AG04449 (cell line): Measurements from ENCODE around the gene MYO5C.

ENCODE experiments used
- CTCF ChIA-PET: fragments of 350-600 bp; formaldehyde crosslinking; extraction: SDS; loops from one replicate; lab custom pipeline; 2021; ENCODE audit warnings: antibody characterized with exemption; lab: Yijun Ruan, JAX
- POLR2A ChIA-PET: fragments of 400-600, 350-600 bp; formaldehyde crosslinking; extraction: SDS; loops from one replicate; lab custom pipeline; 2020; ENCODE audit warnings: antibody characterized with exemption, inconsistent platforms; lab: Yijun Ruan, JAX
- DNase-seq: peaks from one replicate; pipeline ENCODE4 v3.0.0-alpha.2; 2010; ENCODE audit warnings: low read depth, low spot score
- H3K4me3 ChIP-seq: 2 replicates; pipeline ENCODE4 v1.5.1; 2011; ENCODE audit warnings: low read depth, mild to moderate bottlenecking, control low read depth, low read length
- TF ChIP-seq, protein P1 (sequence below): IDR thresholded peaks from one replicate; pipeline ENCODE4 v1.5.1; 2011; ENCODE audit warnings: mild to moderate bottlenecking, moderate library complexity, low read length, control low read depth, inconsistent platforms; ENCODE audit not compliant: insufficient read depth; ENCODE audit errors: missing control alignments

MYO5C gene

DNA sequence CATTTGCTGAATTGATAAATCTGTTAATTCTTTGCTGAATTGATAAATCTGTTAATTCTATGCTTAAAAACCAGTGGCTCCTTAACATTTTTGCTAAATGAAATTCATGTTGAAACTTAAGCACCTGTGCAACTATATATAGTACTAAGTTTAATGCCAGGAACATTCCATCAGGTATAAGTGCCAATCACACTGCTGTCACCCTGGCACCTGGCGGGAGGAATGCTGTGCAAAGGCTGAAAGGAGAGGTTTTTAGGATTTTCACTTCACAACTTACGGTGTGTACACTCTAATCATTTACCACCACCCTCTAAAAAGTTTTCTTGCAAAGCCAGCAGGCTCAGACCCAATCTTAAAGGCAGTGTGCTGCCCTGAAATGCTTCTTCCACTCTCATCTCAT, 33.5 kb upstream of the MYO5C start:
- ChIA-PET CTCF (no interaction called here), POLR2A (no interaction called here)
- TF ChIP-seq, protein P1, sequence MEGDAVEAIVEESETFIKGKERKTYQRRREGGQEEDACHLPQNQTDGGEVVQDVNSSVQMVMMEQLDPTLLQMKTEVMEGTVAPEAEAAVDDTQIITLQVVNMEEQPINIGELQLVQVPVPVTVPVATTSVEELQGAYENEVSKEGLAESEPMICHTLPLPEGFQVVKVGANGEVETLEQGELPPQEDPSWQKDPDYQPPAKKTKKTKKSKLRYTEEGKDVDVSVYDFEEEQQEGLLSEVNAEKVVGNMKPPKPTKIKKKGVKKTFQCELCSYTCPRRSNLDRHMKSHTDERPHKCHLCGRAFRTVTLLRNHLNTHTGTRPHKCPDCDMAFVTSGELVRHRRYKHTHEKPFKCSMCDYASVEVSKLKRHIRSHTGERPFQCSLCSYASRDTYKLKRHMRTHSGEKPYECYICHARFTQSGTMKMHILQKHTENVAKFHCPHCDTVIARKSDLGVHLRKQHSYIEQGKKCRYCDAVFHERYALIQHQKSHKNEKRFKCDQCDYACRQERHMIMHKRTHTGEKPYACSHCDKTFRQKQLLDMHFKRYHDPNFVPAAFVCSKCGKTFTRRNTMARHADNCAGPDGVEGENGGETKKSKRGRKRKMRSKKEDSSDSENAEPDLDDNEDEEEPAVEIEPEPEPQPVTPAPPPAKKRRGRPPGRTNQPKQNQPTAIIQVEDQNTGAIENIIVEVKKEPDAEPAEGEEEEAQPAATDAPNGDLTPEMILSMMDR, result no peak
- no peak for DNase-seq
- H3K4me3 ChIP-seq, result no peak overlapping the region

DNA sequence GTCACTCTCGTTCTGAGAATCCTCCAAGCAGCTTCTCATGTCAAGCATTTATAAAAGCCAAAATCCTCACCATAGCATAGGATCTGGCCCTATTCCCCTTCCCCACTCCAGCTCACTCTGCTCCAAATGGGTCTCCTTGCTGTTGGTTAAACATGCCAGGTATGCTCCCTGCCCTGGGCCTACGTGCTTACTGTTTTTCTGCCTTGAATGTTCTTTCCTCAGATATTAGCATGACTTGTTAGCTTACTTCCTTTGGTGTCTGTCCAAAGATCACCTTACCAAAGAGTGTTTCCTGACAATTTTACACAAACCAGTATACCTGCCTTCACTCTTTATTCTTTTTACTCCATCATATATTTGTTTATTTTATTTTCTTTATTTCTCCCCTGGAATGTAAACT, 33.1 kb upstream of the MYO5C start:
- TF ChIP-seq, protein P1, result no peak
- no peak overlapping the region for H3K4me3 ChIP-seq
- POLR2A ChIA-PET, result no interaction called here
- no peak for DNase-seq
- CTCF ChIA-PET, result no interaction called here

DNA sequence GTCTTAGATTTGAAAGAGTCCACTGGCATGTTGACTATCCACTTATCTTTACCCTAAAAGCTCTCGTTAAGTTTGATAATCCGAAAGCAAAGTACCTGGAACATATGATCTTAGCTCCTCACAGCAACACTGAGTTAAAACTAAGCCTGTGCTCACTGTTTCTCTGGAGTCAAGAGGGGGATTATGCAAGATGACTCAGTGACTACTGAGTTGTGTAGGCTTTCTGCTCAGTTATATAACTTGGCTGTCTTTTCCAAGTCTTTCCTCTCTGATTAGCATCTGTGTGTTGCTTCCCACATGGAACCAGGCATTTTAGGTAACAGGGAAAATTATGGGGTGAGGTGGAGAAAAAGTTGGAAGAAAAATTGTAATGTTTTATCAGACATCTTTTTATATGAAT, 31.2 kb upstream of the MYO5C start:
- no peak for DNase-seq
- POLR2A ChIA-PET, result no interaction called here
- TF ChIP-seq, protein P1, result no peak
- CTCF ChIA-PET, result interaction anchor here (0.7 to 1.2 kb wide), 2 partner anchors 9 to 400 kb away, joined by 3 read pairs; no protein-coding TSS in a partner anchor
- H3K4me3 ChIP-seq, result no peak overlapping the region

DNA sequence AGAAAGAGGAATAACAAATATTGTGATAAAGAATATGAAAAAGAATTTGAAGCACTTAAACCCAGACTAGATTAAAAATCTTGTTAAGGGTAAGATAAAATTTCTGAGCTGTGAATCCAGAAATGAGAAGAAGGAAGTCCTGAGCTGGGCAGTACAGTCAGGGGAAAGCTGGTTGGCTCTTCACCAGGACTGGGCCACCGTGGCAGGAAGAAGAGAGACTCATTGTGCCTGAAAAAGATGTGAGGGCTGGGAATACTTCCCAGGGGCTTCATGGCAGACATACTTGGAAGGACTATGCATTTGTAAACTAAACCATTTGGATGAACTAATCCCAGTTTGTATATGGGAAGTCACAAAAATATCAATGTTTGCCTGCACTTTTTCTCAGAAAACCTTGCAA, 28.5 kb upstream of the MYO5C start:
- ChIA-PET CTCF (interaction anchor here (1.0 kb wide), 1 partner anchor 412 kb away, joined by 5 read pairs; no protein-coding TSS in a partner anchor), POLR2A (no interaction called here)
- no peak for DNase-seq
- H3K4me3 ChIP-seq, result no peak overlapping the region
- TF ChIP-seq, protein P1, result no peak

DNA sequence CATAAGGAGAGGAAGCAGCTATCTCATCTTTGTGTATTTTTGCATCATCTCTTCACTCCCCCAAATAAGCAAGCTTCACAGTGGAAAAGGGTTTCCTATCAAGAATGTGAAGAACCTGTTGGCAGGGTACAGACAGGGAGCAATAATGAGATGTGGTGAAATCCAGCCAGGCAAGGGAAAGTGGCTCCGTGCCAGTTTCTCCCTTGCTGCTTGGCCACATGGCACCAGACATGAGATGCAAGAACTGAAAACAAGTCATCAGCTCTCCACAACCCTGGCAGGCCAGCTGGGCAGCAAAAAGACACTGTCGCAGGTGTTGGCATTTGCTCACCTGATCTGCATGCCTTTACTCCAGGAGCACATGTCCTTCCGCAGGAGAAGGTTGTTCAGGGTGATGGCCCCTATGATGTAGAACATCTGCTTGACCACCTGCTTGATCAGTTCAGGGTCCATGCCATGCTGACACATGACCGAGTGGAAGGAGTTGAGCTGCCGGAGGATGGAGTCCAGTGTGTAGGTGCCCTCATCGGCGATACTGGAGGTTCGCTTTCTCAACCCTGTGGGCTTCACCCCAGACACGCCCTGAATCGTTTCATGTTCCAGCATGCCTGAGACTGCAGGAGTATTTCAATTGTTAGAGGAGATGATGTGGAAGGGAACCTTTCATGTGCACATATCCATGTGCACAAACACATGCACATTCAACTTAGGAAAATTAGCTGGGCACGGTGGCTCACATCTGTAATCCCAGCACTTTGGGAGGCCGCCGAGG, 23.3 kb upstream of the MYO5C start:
- ChIA-PET CTCF (interaction anchor here (1.5 kb wide), 1 partner anchor 415 kb away, joined by 4 read pairs; no protein-coding TSS in a partner anchor), POLR2A (no interaction called here)

DNA sequence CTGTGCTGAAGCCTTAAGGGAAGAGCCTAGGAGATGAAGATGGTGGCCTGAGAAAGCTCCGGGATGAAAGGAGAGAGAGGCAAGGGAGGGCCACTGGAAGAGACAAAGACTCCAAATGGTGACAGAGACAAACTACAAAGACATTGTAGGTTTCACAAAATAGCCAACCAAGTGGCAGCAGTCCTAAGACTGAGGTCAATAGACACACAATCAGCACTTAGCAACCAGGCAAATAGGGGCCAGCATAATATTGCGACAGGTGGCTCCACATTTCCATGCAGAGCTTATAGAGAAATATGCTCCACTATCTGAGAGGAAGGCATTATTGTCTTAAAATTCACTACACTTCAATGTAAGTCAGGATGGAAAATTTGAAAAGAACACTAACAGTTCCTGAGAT, 22.1 kb upstream of the MYO5C start:
- H3K4me3 ChIP-seq, result no peak overlapping the region
- ChIA-PET CTCF (interaction anchor here (1.0 to 1.5 kb wide), 2 partner anchors 319 to 416 kb away, joined by 3 to 4 read pairs; no protein-coding TSS in a partner anchor), POLR2A (no interaction called here)
- DNase-seq, result no peak
- TF ChIP-seq, protein P1, result no peak

More for the DNA sequence above, 23.3 kb upstream of the MYO5C start:
- no peak for DNase-seq
- TF ChIP-seq, protein P1, result no peak
- no peak overlapping the region for H3K4me3 ChIP-seq
